GM12864 (cell line): ENCODE data around the gene LNPEP.

Experiments used
- DNase-seq: peaks from one replicate; pipeline ENCODE4 v3.0.0-alpha.2; 2011; ENCODE audit warnings: low read depth
- H3K4me3 ChIP-seq: 2 replicates; pipeline ENCODE4 v1.5.1; 2011; ENCODE audit warnings: mild to moderate bottlenecking, low read depth, low read length, control low read depth
- TF ChIP-seq, protein P1 (sequence below): IDR thresholded peaks from 2 replicates; pipeline ENCODE4 v1.5.1; 2011; ENCODE audit warnings: low read depth, mild to moderate bottlenecking, moderate library complexity, low read length, control low read depth, inconsistent platforms; ENCODE audit errors: missing control alignments

LNPEP gene

GRCh38 chr5:97065475-97065874 is 129.6 kb downstream of the LNPEP start:
- H3K4me3 ChIP-seq, result no peak overlapping the region
- TF ChIP-seq, protein P1, sequence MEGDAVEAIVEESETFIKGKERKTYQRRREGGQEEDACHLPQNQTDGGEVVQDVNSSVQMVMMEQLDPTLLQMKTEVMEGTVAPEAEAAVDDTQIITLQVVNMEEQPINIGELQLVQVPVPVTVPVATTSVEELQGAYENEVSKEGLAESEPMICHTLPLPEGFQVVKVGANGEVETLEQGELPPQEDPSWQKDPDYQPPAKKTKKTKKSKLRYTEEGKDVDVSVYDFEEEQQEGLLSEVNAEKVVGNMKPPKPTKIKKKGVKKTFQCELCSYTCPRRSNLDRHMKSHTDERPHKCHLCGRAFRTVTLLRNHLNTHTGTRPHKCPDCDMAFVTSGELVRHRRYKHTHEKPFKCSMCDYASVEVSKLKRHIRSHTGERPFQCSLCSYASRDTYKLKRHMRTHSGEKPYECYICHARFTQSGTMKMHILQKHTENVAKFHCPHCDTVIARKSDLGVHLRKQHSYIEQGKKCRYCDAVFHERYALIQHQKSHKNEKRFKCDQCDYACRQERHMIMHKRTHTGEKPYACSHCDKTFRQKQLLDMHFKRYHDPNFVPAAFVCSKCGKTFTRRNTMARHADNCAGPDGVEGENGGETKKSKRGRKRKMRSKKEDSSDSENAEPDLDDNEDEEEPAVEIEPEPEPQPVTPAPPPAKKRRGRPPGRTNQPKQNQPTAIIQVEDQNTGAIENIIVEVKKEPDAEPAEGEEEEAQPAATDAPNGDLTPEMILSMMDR, result no peak
- no peak for DNase-seq

DNA sequence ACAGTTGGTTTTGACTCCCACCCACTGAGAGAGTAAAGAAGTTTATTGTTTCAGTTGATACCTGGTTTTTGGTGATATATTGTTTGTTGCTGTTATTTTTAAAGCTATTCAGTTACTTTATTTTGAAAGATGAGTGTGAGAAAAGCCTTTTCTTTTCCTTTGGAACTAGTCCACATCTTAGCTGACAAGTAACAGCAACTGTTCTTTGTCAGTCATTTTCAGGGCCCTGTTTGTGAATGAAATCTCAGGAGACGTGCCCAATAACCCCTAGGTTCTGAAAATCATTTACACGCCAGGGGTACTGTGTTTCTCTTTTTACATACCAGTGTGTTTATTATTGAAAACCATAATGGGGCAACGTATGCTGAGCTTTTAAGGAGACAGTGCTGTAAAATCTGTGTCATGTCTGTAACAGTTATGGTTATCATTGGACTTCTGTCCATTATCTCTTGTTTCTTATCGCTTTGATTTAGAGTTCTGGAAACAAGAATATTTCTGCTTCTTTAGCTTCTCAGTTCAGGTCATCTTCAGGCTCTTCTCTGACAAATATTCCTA is 131.5 kb downstream of the LNPEP start:
- DNase-seq, result no peak
- H3K4me3 ChIP-seq, result no peak overlapping the region
- TF ChIP-seq, protein P1, result no peak

DNA sequence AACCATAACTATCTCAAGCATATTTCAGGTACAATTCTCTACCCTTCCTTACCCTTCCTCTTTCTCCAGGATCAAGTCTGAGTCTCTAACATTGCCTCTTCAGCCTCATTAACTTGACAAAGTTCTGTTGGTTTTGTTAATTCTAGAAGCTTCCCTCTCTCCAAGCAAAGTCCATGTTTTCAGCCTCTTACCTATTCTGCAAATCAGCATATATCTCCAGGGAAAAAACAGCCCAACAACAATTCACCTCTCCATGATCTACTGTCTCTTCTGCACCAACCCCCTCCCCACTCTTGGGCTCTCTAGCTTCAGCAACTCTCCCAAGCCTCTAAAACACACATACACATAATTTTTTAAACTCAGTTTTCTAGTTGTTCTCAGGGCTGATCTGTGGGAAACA is 134.4 kb downstream of the LNPEP start:
- no peak for DNase-seq
- TF ChIP-seq, protein P1, result no peak
- no peak overlapping the region for H3K4me3 ChIP-seq

- TF ChIP-seq, protein P1, result no peak
- no peak overlapping the region for H3K4me3 ChIP-seq
- DNase-seq, result no peak
Measured at GRCh38 chr5:97071101-97071500, 135.2 kb downstream of the LNPEP start.

- no peak for DNase-seq
- TF ChIP-seq, protein P1, result no peak
- H3K4me3 ChIP-seq, result no peak overlapping the region
Measured at GRCh38 chr5:97071993-97072392, 136.1 kb downstream of the LNPEP start.

DNA sequence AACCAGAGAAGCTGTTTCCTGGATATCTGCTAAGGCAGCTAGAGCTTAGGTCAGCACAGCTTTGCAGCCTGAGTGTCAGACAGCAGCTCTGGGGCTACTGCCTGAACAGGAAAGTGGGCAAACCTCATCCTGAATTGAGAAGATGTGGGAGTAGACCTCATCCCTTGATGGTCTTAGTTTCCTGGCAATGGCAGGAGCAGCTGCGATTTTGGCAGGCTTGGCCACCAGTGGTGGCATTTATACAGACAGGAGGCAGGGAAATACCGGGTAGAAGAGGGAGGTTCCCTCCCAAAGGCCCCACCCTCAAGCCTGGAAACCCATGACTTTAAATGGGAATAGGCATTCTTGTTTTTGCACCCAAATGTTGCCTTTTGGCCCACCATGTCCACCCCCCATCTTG is 136.8 kb downstream of the LNPEP start:
- TF ChIP-seq, protein P1, result no peak
- no peak overlapping the region for H3K4me3 ChIP-seq
- DNase-seq, result no peak

DNA sequence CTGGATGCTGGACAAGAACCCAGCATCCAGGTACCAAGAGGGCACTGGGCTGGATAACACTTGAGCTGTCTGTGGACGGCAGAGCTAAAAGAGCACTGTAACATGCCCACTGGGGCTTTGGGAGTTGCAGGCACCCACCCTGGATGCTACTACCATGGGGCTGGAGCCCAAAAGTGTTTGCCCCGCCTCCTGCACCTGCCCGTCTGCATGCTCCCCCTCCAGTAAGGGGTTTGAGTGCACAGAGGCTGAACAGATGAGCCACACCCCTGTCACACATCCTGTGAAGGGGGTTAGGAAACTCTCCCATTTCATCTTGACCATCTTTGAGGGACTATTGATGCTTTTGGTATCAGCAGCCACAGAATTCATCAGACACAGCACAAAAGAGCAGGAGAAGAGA is 137.5 kb downstream of the LNPEP start:
- no peak overlapping the region for H3K4me3 ChIP-seq
- TF ChIP-seq, protein P1, result no peak
- DNase-seq, result no peak
